HG02885 (cell line): ENCODE data around the gene ITGA3.
"Not testable (repeated sequence)": the region's sequence is repeated elsewhere in the genome, so short reads cannot be mapped to it uniquely, and the experiment has no call there.

Experiments
- ATAC-seq: cut with Tn5 transposase; IDR thresholded peaks from one replicate; pipeline ENCODE4 v1.9.1; 2021; ENCODE audit warnings: mild to moderate bottlenecking; ENCODE audit not compliant: unreplicated experiment, poor library complexity

ITGA3 gene

GRCh38 chr17:50034498-50035364 lies 21.2 kb upstream of the ITGA3 start:
- no peak for ATAC-seq

- ATAC-seq, result no peak
Measured at GRCh38 chr17:50035421-50035879, 20.5 kb upstream of the ITGA3 start.

- no peak for ATAC-seq
Measured at GRCh38 chr17:50035945-50036344, 20.0 kb upstream of the ITGA3 start.

DNA sequence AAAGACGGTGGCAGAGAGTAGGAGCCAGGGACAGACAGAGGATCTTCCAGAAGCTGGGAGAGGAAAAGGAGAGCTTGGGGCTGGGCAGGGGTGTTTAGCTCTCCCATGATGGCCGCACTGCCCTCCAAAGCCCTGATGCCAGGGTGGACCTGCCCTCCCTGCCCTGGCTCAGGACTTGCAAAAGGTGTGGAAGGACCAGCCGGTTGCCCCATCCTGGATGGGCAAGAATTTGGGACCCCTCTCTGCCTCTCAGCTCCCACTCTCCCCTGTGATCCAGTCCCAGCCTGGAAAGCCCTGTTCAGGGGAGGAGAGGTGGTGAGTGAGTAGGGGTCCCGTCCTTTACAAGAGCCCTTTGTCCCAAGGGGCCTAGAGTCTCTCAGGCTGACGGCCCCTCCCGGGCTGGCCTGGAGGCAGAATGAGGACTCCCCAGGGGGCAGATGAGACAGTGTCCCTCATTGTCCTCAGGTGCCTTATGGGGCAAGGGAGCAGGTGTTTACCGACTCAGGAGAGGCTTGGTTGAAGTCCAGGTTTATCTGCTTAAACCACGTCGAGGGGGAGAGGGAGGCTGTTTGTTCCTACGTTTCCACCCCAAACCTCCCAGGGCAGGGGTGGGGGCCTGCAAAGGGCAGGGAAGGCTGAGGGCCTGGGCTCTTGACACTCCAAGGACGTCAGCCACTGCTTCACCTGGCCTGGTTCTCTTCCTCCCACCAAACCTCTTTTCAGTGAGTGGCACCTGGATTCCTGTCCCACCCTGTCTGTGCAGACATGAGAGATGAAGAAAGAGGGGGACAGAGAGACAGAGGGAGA lies 19.3 kb upstream of the ITGA3 start:
- ATAC-seq, result no peak

- no peak for ATAC-seq
Measured at GRCh38 chr17:50037321-50038107, 18.4 kb upstream of the ITGA3 start.

DNA sequence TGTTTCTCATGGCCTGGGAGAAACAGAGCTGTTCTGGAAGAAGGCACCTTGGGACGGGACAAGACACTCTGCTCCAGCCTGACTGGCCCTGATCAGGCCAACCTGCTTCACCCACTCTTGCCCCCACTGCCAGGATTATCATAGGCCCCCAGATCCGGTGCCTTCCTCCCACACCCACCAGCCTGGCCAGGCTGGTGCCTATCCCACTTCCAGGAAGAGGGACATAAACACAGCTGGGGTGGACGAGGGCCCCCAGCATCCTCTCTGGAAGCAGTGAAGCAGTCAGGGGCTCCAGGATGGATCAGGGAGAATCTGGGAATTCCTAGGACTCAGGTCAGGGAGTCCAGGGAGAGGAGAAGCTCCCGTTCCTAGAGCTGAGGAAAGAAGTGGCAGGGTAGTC lies 16.9 kb upstream of the ITGA3 start:
- no peak for ATAC-seq

DNA sequence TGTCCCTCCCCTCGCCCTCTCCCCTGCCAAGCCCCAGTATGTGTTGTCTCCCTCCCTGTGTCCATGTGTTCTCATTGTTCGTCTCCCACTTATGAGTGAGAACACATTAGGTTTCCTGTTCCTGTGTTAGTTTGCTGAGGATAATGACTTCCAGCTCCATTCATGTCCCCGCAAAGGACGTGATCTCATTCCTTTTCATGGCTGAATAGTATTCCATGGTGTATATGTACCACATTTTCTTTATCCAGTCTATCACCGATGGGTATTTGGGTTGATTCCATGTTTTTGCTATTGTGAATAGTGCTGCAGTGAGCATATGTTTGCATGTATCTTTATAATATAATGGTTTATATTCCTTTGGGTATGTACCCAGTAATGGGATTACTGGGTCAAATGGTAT lies 15.4 kb upstream of the ITGA3 start:
- not testable (repeated sequence) for ATAC-seq

- no peak for ATAC-seq
Measured at GRCh38 chr17:50042211-50042610, 13.7 kb upstream of the ITGA3 start.

- no peak for ATAC-seq
Measured at GRCh38 chr17:50043290-50044148, 12.4 kb upstream of the ITGA3 start.

GRCh38 chr17:50044483-50044882 lies 11.4 kb upstream of the ITGA3 start:
- no peak for ATAC-seq

GRCh38 chr17:50045154-50045553 lies 10.8 kb upstream of the ITGA3 start:
- no peak for ATAC-seq

- no peak for ATAC-seq
Measured at GRCh38 chr17:50046179-50046578, 9.7 kb upstream of the ITGA3 start.

- no peak for ATAC-seq
Measured at GRCh38 chr17:50046667-50047066, 9.2 kb upstream of the ITGA3 start.

- ATAC-seq, result no peak
Measured at GRCh38 chr17:50047083-50047482, 8.8 kb upstream of the ITGA3 start.

DNA sequence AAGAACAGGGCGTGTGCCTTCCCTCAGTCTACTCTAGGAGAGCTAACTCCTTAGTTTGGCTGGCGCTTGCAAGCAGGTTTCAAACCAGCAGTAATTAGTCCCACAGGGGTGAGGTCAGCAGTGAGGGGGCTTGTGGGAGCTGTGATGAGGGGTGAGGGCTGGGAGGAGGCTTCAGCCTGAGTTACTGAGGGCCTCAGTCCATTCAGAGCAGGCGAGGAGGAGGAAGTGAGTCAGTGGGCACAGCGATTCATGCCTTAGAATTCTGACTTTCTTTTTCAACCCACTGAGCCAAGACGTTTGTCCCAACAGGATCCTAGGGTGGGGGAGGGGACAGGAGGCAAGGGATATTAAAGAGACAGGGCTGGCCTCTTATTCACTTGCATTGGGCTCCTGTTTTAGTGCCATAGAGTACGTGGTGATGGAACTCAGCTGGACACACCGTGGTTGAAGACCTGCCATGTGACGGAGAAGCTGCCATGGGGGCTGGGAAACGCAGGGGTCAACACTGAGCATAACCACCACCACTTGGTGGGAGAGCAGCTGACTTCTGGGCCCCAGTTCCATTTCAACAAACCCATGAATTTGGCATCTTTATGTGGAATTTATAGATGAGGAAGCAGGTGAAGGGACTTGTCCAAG lies 8.3 kb upstream of the ITGA3 start:
- no peak for ATAC-seq

DNA sequence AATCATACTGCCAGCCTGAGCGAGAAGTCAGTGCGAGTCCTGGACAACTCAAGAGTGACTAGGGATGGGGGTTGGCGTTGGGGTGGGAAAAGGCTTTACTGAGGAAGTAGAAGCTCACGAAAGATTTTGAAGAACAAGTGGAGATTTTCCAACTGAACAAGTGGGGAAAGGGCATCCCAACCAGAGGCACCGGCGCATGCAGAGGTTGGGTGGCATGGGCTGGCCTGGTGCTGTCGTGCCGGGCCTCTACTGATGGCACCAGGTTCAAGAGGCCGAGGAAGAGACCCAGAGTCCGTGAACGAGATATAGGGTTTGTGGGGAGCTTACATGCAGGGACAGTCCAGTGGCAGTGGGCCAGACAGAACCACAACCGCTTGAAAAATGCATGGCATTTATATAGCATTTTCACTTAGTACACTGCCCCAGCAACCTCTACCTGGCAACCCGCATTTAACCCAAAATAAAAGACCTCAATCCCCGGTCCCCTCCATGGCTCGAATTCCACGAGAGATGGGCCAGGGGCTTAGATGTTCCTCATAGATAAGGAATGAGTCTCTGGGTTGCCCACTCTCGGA lies 7.7 kb upstream of the ITGA3 start:
- ATAC-seq, result no peak

DNA sequence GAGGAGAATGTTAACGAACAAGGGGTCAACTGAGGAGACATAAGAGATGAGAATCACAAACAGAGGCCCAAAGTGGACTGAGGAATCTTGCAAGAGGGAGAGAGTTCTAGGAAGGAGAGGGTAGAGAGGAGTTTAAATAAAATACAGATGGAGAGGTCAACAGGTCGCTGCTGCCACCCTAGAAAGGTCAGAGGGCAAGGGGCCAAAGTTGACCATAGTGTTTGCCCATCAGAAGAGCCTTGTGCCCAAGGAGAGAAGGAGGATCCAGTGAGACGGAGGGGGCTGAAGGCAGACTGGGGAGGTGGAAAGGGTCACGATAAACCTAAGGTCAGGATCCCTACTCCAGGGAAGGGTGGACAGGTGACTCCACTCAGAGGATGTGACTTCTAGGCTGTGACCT lies 6.9 kb upstream of the ITGA3 start:
- ATAC-seq, result no peak

DNA sequence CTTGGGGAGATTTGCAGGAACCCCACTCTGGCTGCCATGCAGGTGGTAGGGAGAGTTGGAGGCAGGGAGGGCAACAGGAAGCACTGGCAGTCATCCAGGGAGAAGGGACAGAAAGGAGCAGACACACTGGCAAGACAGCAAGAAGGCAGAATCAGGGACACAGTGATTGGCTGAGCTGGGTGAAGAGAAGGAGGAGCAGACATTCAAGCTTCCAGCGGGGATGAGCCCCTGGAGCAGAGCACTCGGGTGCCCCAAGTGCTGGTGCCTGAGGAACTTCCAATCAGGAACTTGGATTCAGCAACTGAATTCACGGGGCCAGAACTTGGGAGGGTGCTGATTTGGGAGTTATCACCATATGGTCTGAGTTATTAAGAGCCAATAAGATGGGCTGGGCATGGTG lies 6.3 kb upstream of the ITGA3 start:
- no peak for ATAC-seq

GRCh38 chr17:50050431-50051032 lies 5.4 kb upstream of the ITGA3 start:
- no peak for ATAC-seq
